Measurements from ENCODE around the gene ZDHHC18.

The ZDHHC18 gene

GRCh38 chr1:26900001-26900814 is 73.7 kb downstream of the ZDHHC18 start, which contains the start of gene GPATCH3:
GPATCH3 (minus strand) TSS chr1:26900467; CDS start chr1:26900442, 25 bp downstream.
- peak; percentile 70 to 77 for DNase-seq (ENCODE audit: low read depth in 2 of 2)

GRCh38 chr1:26900815-26901511 is 74.5 kb downstream of the ZDHHC18 start:
- no peak for DNase-seq (ENCODE audit: low read depth in 2 of 2)
